ENCODE data around the gene COQ8A.
"Not testable (repeated sequence)": the region's sequence is repeated elsewhere in the genome, so short reads cannot be mapped to it uniquely, and the experiment has no call there.

Gene COQ8A

DNA sequence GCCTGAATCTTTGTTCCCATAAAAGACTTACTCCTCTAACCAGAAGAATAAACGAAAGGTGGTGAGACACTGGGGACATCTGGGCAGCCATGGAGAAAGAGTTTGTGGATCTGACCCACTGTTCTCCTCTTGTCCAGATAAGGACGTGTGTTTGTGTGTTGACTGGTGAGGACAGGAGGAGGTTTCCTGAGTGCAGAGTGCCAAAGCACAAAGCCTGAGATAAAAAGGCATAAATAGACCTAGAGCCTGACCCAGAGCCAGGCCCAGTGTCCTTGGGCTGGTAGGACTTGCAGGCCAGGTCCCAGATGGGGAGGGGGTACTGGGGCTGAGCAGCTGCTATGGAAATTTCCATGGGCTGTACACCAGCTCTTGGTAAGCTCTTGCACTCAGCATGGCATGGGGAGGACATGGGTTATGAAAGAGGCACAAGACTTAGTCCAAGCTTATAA is 19.6 kb upstream of the COQ8A start:
- DNase-seq, result no peak

DNA sequence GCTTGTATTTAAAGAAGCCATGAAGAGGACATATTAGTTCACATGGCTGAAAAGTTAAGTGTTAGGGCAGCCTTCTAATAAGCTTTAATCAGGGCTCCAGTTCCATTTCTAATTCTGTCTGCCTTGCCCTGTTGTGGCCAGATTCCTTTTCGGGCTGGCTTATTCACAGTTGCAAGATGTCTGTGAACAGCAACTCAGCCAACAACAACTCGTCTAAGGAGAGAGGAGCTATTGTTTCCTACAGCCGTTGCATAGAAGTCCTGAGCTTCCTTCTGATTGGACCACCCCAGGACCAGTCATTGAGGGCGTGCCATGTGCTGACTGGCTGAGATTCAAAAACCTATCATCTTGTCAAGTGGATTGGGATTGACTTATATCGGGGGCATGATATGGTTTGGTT is 18.6 kb upstream of the COQ8A start:
- DNase-seq, result no peak

DNA sequence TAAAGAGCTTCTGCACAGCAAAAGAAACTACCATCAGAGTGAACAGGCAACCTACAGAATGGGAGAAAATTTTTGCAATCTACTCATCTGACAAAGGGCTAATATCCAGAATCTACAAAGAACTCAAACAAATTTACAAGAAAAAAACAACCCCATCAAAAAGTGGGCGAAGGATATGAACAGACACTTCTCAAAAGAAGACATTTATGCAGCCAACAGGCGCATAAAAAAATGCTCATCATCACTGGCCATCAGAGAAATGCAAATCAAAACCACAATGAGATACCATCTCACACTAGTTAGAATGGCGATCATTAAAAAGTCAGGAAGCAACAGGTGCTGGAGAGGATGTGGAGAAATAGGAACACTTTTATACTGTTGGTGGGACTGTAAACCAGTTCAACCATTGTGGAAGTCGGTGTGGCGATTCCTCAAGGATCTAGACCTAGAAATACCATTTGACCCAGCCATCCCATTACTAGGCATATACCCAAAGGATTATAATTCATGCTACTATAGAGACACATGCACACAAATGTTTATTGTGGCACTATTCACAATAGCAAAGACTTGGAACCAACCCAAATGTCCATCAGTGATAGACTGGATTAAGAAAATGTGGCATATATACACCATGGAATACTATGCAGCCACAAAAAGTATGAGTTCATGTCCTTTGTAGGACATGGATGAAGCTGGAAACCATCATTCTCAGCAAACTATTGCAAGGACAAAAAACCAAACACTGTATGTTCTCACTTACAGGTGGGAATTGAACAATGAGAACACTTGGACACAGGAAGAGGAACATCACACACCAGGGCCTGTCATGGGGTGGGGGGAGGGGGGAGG is 10.6 kb upstream of the COQ8A start:
- DNase-seq, result not testable (repeated sequence)

DNA sequence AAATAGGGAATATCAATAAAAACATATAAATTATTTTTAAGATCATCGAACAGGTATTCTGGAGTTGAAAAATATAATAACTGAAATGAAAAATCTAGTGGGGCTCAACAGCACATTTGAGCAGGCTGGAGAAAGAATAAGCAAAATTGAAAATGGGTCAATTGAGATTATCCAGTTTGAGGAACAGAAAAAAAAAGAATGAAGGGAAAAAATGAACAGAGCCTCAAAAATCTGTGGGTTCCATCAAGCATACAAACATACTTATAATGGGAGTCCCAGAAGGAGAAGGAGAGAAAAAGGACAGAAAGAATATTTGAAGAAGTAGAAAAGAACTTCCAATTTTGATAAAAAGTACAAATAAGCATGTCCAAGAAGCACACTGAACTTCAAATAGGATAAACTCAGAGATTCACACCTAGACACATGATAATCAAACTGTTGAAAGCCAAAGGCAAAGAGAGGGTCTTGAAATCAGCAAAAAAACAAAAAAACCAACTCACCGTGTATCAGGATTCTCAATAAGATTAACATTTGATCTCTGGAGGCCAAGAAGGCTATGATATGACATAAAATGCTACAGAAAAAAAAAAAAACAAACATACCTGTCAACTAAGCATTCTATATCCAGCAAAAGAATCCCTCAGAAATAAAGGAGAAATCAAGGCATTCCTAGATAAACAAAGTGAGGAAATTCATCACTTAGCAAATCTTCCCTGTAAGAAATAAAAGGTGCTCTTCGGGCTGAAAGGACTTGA is 5.4 kb upstream of the COQ8A start:
- DNase-seq, result no peak

DNA sequence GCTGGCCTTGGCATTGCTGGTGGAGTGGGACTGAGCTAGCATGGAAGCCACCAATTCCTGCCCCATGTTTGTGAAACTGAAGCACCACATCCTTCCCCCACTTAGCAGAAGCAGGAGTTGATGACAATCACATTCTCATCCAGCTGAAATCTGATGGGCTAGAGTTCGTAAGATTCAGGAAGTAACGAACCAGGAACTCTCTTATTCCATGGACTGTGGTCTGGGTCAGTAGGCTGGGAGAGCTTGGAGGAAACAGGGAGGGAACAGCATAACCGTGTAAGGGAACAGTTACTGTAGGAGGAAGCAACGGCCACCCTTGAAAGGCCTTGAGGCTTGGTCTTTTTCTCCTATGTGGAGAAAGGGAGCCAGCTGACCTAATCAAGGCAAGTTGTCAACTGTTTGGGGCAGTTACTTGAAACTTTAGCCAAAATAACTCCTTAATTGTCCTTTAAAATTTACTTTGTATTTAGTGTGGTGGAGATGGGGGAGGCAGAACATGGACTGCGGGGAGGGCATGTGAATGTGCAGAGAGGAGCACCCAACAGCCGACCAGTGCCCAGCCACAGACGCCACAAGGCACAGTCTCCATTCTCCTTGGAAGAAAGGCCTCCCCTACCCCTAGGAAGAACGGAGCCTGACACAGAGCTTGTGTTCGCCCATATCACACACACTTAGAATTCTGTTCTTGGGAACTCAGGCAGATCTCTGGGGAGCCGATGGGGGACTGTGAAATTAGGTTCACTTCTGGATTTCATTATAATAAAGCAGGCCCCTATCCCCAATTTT is 2.0 kb upstream of the COQ8A start:
- DNase-seq, result no peak

DNA sequence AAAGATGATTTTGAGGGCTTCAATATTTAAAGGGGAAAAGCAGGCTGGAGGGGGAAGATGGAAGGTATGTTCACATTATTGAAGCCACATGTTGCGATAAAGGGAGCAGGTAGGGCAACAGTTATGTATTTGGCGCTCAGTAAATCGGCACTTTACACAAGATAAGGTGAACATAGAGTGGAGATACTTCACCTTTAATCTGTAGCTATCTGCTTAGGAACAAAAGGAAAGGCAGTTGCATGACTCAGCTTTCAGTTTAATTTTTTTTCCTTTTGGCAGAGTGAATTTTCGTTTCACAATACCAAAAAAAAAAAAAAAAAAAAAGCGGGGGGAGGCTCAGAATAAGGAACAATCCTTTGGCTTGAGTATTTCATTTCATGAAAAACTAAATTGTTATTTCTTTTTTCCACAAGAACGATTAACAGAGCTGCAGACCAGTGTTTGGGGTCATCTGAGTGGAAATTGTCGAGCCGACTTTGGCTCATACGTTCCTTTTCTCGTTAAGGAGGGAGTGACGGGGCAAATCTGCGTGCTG is 1.1 kb upstream of the COQ8A start:
- DNase-seq, result peak; percentile 15

DNA sequence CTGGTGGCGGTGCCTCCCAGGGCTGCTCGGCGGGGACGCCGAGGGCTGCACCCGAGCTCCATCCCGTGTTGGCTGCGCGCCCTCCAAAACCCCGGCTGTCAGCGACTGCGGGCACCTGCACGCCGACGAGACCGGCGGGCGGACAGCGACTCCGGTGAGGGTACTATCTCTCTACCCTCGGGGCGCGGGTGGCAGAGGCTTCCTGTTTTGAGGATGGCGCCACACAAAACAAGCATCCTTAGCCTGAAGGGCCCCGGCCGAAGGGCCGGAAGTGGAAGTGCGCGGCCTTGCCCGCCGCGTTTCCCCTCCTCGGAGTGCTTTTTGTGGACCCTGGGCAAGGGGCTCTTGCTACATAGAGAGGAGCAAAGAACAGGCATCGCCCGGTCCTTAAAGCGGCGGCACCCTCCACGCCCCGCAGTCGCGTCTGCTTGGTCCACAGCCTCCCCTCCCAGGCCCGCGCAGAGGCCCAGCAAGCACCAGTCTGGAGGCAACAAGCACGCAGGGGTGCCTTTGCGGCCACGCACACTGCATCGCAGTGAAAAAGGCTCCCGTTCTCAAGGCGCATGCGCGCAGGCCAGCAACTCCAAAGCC is 561 bp upstream of the COQ8A start:
- peak; percentile 98 for DNase-seq

DNA sequence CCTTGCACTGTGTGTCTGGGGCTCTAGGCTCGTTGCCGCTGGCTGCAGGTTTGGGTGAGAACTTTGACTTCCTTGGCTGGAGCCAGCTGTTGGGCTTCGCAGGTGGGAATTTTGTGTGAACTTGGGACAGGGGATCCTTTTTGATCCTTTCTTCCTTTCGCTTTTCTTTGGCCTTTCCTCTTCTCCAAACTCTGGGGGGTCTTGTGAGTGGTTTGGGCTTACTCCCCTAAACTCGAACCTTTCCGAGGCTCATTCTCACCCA is 643 bp downstream of the COQ8A start:
- no peak for DNase-seq

GRCh38 chr1:226942392-226942791 is 2.3 kb downstream of the COQ8A start:
- DNase-seq, result no peak

- DNase-seq, result no peak
These were observed 3.1 kb downstream of the COQ8A start for GRCh38 chr1:226943156-226943555.

- no peak for DNase-seq
These were observed 3.8 kb downstream of the COQ8A start for GRCh38 chr1:226943927-226944326.

DNA sequence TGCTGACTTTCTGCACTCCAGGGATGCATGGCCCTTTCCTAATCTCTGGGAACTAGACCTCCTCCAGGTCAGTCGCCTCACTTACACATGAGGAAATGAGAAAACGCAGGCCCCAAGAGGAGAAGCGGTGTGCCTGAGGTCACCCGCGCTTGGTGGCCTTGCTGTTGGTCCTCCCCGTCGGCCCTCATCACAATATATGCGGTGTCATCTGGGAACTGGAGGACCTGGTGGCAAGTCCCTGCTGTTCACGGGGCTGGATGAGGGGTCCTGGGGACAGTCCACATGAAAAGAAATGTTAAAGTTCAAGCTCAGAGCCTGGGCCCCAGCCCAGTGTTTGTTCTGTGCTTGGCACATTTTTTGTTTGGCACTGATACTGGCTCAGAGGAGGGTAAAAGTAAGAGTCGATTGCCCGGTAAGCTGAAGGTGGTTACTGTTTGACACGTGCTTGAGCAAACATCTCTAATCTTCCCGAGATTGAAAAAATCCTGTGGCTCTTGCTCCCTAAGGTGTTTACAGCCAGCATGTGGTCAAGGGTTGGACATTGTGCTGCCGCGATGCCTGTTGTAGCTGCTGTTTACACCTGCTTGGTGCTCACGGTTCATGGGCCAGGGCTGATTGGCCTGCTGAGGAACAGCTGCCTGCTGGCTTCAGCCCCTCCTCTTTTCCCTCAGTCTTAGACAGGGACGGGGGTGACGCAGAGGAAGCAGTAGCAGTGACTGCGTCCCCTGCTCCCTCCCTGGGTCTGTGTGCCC is 5.2 kb downstream of the COQ8A start:
- peak; percentile 33 for DNase-seq

- DNase-seq, result no peak
These were observed 5.8 kb downstream of the COQ8A start for GRCh38 chr1:226945858-226946245.

- no peak for DNase-seq
These were observed 6.2 kb downstream of the COQ8A start for GRCh38 chr1:226946285-226946684.

DNA sequence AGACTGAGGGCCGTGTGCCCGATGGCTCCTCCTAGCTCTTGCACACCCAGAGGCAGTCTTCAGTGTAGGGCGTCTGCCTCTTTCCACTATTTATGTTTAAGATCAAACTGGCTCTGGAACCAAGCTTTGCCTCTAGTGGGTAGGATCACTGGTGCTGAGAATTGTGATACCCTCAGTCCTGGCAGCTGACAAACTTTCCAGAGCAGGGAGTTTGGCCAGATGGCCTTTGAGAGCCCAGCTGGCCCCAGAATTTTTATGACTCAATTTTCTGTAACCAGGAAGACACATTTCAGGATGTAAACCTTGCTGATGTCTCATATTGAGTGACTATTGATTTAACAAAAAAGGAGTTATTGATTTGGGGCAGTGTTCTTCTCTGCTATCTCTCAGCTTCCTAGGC is 6.7 kb downstream of the COQ8A start:
- DNase-seq, result no peak

- DNase-seq, result no peak
These were observed 8.0 kb downstream of the COQ8A start for GRCh38 chr1:226948051-226948450.

DNA sequence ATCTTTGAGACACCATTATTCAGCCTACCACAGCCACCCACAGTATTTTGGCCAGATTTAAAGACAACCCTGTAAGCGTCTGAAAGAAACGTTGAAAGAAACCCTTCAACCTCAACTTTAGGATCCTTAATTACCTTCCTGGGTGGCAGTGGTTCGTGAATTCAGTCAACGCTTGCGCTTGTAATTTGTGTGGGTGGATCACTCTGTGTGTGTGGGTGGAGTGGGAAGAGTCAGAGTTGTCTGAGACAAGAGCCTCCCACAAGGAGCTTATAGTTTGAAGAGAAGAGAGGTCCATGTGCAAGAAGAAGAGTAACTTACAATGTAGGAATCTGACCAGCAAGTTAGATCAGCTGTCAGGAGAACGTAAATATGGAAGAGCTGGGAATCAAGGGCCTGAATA is 8.4 kb downstream of the COQ8A start:
- no peak for DNase-seq

DNA sequence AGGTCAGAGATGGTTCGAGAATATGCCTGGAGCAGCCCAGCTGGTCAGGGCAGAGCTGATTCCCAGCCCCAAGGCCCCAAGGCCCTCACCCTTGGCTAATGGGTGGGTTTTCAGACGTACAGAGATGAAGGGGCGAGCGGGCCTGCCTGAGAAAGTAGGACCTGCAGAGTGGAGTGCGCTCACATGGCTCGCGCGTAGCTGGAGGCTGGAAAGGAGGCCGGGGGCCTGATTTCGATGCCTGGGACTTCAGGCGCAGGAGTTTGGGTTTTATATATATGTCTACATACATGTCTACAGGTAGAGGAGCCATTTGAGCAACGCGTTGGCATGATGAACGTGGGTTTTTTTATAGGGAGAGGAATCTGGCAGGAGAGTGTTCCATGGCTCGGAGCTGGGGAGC is 8.9 kb downstream of the COQ8A start:
- DNase-seq, result no peak

DNA sequence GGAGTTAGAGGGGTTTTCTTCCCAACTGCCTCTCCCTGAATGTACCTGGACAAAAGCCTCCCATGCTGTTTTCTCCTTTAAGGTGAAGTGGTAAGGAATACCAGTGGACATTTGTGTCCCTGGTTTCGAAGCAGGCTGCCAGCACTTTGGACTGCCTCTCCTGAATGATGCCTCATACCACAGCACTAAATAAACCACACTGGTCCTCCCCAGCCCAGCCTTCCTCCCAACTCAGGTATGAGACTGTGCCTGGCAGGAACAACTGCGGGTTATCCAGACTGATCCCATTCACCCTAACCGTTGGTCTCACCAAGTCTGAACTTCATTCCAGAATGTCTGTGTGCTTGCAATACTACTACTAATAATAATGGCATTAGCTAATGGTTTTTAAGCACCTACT is 9.3 kb downstream of the COQ8A start:
- no peak for DNase-seq

DNA sequence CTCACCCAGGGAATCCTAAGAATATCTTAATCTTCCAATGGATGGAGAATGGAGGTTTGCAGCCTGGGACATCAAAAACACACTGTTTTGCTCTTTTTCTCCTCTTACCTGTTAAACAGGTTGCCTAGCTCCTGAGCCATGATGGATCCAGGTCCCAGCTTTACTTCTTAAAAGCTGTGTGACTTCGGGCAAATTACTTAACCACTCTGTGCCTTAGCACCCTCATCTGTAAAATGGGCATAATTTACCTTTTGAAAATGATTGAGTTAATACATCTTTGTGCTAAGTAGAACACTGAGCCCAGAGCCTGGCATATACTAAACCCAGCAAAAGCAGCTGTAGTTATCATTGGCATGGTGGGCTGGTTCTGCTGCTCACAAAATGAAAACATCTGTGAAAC is 10.2 kb downstream of the COQ8A start:
- no peak for DNase-seq

DNA sequence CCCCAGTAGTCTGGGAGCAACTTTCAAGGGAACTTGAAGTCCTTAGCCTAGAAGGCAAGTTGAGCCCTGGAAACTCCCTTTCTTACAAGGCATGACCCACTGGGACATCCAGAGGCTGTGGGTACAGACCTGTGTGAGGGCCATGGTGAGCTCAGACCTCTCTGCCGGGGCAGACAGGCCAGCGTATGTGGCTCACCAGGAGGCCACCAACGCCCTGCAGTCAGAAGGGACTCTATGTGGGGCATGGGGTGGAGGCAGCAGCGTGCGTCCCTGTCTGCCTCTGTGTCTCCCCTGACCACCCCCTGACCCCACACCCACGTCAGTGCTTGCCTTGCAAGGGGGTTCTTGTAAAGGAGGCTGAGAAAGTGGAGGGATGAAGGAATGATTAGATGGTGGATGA is 10.8 kb downstream of the COQ8A start:
- DNase-seq, result no peak

Data from right kidney (tissue), 1 donor.